K562 (cell line): ENCODE data around the gene SMC4. TPM values are rescaled to one million over a fixed set of nuclear protein-coding genes. Genes with fewer than 3 reads are reported as not detected.

ENCODE experiments used
- BCLAF1 ChIP-seq, 2 experiments: fragments of 450-650 bp in 1 of 2; IDR thresholded peaks; 2 replicates each; pipeline ENCODE4 v1.6.1; 2011 to 2017; ENCODE audit warnings: low read depth in 2 of 2, antibody characterized with exemption in 1 of 2, borderline replicate concordance in 1 of 2, low read length in 1 of 2, mild to moderate bottlenecking in 1 of 2, mixed read lengths in 1 of 2; ENCODE audit not compliant: control insufficient read depth in 1 of 2
- CBFB ChIP-seq: sonication (generic); formaldehyde crosslinking; IDR thresholded peaks from 2 replicates; pipeline ENCODE4 v1.4.0; 2020; ENCODE audit warnings: mild to moderate bottlenecking, missing genetic modification reagents
- DACH1 ChIP-seq: fragments of 450-650 bp; IDR thresholded peaks from 2 replicates; pipeline ENCODE4 v1.6.1; 2018; ENCODE audit not compliant: partially characterized antibody
- E2F1 ChIP-seq: sonication (generic); formaldehyde crosslinking; IDR thresholded peaks from 2 replicates; pipeline ENCODE4 v1.8.1; 2023; ENCODE audit warnings: mild to moderate bottlenecking, missing genetic modification reagents, moderate library complexity
- E2F3 ChIP-seq: fragments of 250-450 bp; sonication (Bioruptor Pico); IDR thresholded peaks from 2 replicates; pipeline ENCODE4 v1.4.0; 2020; ENCODE audit warnings: mild to moderate bottlenecking
- ETV1 ChIP-seq: fragments of 450-650 bp; conservative IDR thresholded peaks from 2 replicates; pipeline ENCODE4 v1.6.1; 2016; ENCODE audit warnings: missing genetic modification characterization, control low read depth, low read depth, missing compliant biosample characterization
- FOXA3 ChIP-seq, 2 experiments: fragments of 450-650 bp in 1 of 2; sonication (generic) in 1 of 2; formaldehyde crosslinking; IDR thresholded peaks in 1 of 2; conservative IDR thresholded peaks in 1 of 2; 2 replicates each; pipeline versions ENCODE4 v1.4.0 to v1.8.0; 2020 to 2022; ENCODE audit warnings: mild to moderate bottlenecking in 2 of 2, missing genetic modification reagents in 1 of 2
- HMGXB4 ChIP-seq: sonication (generic); formaldehyde crosslinking; IDR thresholded peaks from 2 replicates; pipeline ENCODE4 v1.8.1; 2023; ENCODE audit warnings: mild to moderate bottlenecking, missing genetic modification reagents
- KAT7 ChIP-seq: sonication (generic); formaldehyde crosslinking; IDR thresholded peaks from 2 replicates; pipeline ENCODE4 v1.8.0; 2022; ENCODE audit warnings: missing genetic modification reagents, mild to moderate bottlenecking, borderline replicate concordance
- NONO ChIP-seq, 2 experiments: fragments of 200-400 bp in 1 of 2; fragments of 450-650 bp in 1 of 2; formaldehyde crosslinking in 1 of 2; IDR thresholded peaks; 2 replicates each; pipeline ENCODE4 v1.6.1; 2017; ENCODE audit warnings: low read depth in 2 of 2, mild to moderate bottlenecking in 2 of 2, moderate library complexity in 2 of 2, low read length in 1 of 2
- NRF1 ChIP-seq, 2 experiments: fragments of 450-650 bp; IDR thresholded peaks in 1 of 2; conservative IDR thresholded peaks in 1 of 2; 2 replicates each; pipeline ENCODE4 v1.6.1; 2014; ENCODE audit warnings: mild to moderate bottlenecking in 2 of 2
- RBM15 ChIP-seq: fragments of 200-400 bp; formaldehyde crosslinking; IDR thresholded peaks from 2 replicates; pipeline ENCODE4 v1.6.1; 2018; ENCODE audit warnings: mild to moderate bottlenecking, low read length, moderate library complexity; ENCODE audit not compliant: insufficient read depth
- RBM34 ChIP-seq: fragments of 200-400 bp; formaldehyde crosslinking; IDR thresholded peaks from 2 replicates; pipeline ENCODE4 v1.6.1; 2018; ENCODE audit warnings: low read length, borderline replicate concordance; ENCODE audit not compliant: insufficient read depth
- SMAD3 ChIP-seq: fragments of 450-650 bp; formaldehyde crosslinking; conservative IDR thresholded peaks from 2 replicates; pipeline ENCODE4 v1.4.0; 2020; ENCODE audit warnings: mild to moderate bottlenecking
- XRCC5 ChIP-seq: fragments of 200-400 bp; formaldehyde crosslinking; IDR thresholded peaks from 2 replicates; pipeline ENCODE4 v1.6.1; 2017; ENCODE audit warnings: low read depth, mild to moderate bottlenecking, low read length
- ZNF12 ChIP-seq: sonication (generic); formaldehyde crosslinking; IDR thresholded peaks from 2 replicates; pipeline ENCODE4 v1.4.0; 2020; ENCODE audit warnings: mild to moderate bottlenecking, missing genetic modification reagents
- ZNF274 ChIP-seq: IDR thresholded peaks from 2 replicates; pipeline ENCODE4 v1.6.1; 2011; ENCODE audit warnings: low read depth, mild to moderate bottlenecking, low read length, moderate library complexity, borderline replicate concordance
- ZNF551 ChIP-seq: fragments of 250-450 bp; sonication (Bioruptor Pico); IDR thresholded peaks from 2 replicates; pipeline ENCODE4 v1.5.0; 2021; ENCODE audit warnings: mild to moderate bottlenecking, moderate library complexity
- polyA plus RNA-seq, 8 experiments: library from polyadenylated mRNA; depleted of rRNA in 4 of 8; stranded (reverse) in 5 of 8; unstranded in 3 of 8; fragments of >200 nt; fragmentation: Nextera tagmentation in 2 of 8; fragmentation: Illumina TruSeq in 1 of 8; extraction: Ambion mirVana in 2 of 8; extraction: Trizol in 1 of 8; gene quantifications; 2 replicates each; pipeline versions ENCODE4 v1.2.1 to v1.2.3, GENCODE V29; 2011 to 2014; ENCODE audit warnings: inconsistent platforms in 1 of 8, missing spikeins in 1 of 8
- total RNA-seq, 7 experiments: library from RNA; depleted of rRNA in 6 of 7; stranded (reverse); fragments of >200 nt in 6 of 7; fragmentation: Illumina TruSeq in 2 of 7; extraction: Trizol in 2 of 7; gene quantifications; 2 replicates each; pipeline versions ENCODE4 v1.2.1 to v1.2.3, GENCODE V29; 2011 to 2021; ENCODE audit warnings: low replicate concordance in 1 of 7

The SMC4 gene
- total and polyA plus RNA-seq, 9 of the 15 experiments (the other 6 are each of a cell fraction or from before 2014, with no cell fraction given): 87.9 to 347 (median 176) TPM

- TF ChIP-seq NONO (IDR thresholded peaks at IDR 0.05; ENCODE audit: low read depth in 2 of 2, low read length in 1 of 2) (peak; percentile 3 to 5; a peak in 1 of 4 replicates), E2F1 (CRISPR knock-in tag) (peak; percentile 100), ZNF551 (CRISPR knock-in tag) (no peak), ETV1 (tag) (peak; percentile 65; the same call in 1 of the 2 replicates), ZNF274 (no peak), CBFB (CRISPR knock-in tag) (0 out of 2 replicates have a peak, but pooled peaks have one; percentile 49), ZNF12 (peak; percentile 78; the same call in 1 of the 2 replicates), DACH1 (peak; percentile 48), KAT7 (CRISPR knock-in tag) (peak; percentile 96), FOXA3 (CRISPR knock-in tag; conservative IDR thresholded peaks at IDR 0.05 in 1 of 2, IDR thresholded peaks at IDR 0.05 in 1 of 2) (peak in 1 of 2 experiments; percentile 87; a peak in 1 of 4 replicates), HMGXB4 (CRISPR knock-in tag) (peak; percentile 96), NRF1 (conservative IDR thresholded peaks at IDR 0.05 in 1 of 2, IDR thresholded peaks at IDR 0.05 in 1 of 2) (peak; percentile 96 to 97), XRCC5 (no peak), RBM34 (no peak), E2F3 (CRISPR knock-in tag) (peak; percentile 97), SMAD3 (CRISPR knock-in tag) (0 out of 2 replicates have a peak, but pooled peaks have one; percentile 41), RBM15 (no peak), BCLAF1 (IDR thresholded peaks at IDR 0.05; ENCODE audit: borderline replicate concordance in 1 of 2, control insufficient read depth in 1 of 2, low read depth in 2 of 2, low read length in 1 of 2) (peak in 1 of 2 experiments; percentile 74; a peak in 1 of 4 replicates)
Measured at GRCh38 chr3:160449636-160450598, 50.5 kb downstream of the SMC4 start, which contains the start of gene TRIM59 (continued).
